Measurements from ENCODE around the gene XIST.
"Not testable (repeated sequence)": the region's sequence is repeated elsewhere in the genome, so short reads cannot be mapped to it uniquely, and the experiment has no call there.

XIST gene

DNA sequence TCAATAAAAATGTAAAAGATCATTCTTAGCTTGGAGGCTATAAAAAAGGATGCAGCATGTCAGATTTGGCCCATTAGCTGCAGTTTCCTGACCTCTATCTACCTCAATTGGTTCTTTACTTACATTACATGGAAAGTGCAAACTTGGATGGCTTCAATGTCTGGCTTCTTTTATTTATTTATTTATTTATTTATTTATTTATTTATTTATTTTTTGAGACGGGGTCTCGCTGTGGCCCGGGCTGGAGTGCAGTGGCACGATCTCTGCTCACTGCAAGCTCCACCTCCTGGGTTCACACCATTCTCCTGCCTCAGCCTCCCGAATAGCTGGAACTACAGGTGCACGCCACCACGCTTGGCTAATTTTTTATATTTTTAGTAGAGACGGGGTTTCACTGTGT lies 60.0 kb downstream of the XIST start:
- not testable (repeated sequence) for DNase-seq

DNA sequence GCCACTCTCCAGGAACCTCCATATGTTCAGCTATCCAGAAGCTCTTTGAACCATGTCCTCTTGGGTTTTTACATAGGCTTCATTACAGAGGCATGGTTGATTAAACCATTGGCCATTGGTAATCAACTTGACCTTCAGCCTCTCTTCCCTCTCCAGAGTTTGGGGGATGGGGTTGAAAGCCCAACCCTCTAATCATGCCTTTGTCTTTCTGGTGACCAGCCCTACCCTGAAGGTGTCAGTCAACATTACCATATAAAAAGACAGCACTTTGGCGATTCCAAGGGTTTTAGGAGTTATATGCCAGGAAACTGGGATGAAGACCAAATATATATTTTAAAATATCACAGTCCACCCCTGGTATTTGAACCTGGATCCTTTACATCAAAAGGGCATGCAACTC lies 67.0 kb downstream of the XIST start:
- no peak for DNase-seq
